ENCODE data around the gene ZNF784. TPM values are rescaled to one million over a fixed set of nuclear protein-coding genes. Genes with fewer than 3 reads are reported as not detected.

Gene ZNF784
- total and polyA plus RNA-seq, 2 donors (not counting 1 experiment from before 2014, with no cell fraction given): 1.6 to 5.6 TPM

DNA sequence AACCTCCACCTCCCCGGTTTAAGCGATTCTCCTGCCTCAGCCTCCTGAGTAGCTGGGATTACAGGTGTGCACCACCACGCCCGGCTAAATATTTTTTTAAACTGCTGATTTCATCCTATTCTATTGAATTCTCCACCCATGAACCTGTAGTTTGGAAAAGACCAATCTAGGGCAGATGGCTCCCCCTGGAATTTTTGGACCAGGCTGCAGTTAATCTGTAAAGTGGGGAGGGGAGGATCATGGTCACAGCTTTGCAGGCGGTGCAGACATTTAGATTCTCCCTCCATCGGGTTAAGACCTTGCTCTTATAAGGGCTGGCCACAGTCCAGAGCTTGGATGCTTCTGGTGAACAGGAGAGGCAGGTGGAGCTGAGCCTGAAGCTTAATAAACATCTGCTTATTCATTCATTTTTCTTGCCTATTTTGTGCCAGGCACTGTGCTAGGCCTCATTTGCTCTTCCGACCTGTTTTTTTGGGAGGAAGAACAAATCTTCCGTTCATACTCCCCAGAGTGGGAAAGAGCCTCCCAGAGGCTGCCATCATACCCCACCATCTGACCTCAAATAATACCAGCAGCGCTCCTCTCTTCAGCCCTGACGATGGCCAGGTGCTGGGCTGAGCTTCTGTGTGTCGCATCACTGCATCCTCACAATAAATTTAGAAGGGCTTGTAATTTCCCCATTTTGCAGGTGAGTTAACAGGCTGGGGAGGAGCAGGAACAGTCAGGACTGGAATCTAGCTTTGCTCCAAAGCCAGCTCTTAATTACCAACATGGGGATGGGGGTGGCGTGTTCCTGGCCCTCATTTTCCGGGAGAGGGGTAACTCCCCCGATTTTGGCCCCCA is 22.7 kb upstream of the ZNF784 start:
- H3K36me3 ChIP-seq (ENCODE audit: control insufficient read depth, insufficient read depth, low read length): peaks cover 13% of the 10 kb centered on the region
- peak overlapping the region; percentile 93 for H3K4me2 ChIP-seq (ENCODE audit: extremely low read depth, insufficient read depth, low read length)
- H3K79me2 ChIP-seq (ENCODE audit: control insufficient read depth, insufficient read depth, low read length): peaks cover 25% of the 10 kb centered on the region
- H3K9ac ChIP-seq (ENCODE audit: insufficient read depth, low read length): no peak overlapping the region
- H4K20me1 ChIP-seq (ENCODE audit: control insufficient read depth, extremely low read depth, insufficient read depth, low read length): no peaks in the 10 kb centered on the region
- H3K27ac ChIP-seq (ENCODE audit: insufficient read depth, low read length): no peak overlapping the region
- no peak for TF ChIP-seq EZH2 (IDR thresholded peaks at IDR 0.05; ENCODE audit: low read length, missing control alignments)
- TF ChIP-seq, protein P1, sequence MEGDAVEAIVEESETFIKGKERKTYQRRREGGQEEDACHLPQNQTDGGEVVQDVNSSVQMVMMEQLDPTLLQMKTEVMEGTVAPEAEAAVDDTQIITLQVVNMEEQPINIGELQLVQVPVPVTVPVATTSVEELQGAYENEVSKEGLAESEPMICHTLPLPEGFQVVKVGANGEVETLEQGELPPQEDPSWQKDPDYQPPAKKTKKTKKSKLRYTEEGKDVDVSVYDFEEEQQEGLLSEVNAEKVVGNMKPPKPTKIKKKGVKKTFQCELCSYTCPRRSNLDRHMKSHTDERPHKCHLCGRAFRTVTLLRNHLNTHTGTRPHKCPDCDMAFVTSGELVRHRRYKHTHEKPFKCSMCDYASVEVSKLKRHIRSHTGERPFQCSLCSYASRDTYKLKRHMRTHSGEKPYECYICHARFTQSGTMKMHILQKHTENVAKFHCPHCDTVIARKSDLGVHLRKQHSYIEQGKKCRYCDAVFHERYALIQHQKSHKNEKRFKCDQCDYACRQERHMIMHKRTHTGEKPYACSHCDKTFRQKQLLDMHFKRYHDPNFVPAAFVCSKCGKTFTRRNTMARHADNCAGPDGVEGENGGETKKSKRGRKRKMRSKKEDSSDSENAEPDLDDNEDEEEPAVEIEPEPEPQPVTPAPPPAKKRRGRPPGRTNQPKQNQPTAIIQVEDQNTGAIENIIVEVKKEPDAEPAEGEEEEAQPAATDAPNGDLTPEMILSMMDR (conservative IDR thresholded peaks at IDR 0.05 in 1 of 2, IDR thresholded peaks at IDR 0.05 in 1 of 2; ENCODE audit: low read depth in 1 of 2, low read length in 2 of 2): no peak
- H3K9me3 ChIP-seq (ENCODE audit: control insufficient read depth, insufficient read depth, low read depth, low read length): no peaks in the 10 kb centered on the region
- no peak for DNase-seq (ENCODE audit: low read depth in 2 of 2)
- no peak overlapping the region for H2AFZ ChIP-seq (ENCODE audit: low read length)
- peak overlapping the region; percentile 58 to 79 (median 60) for H3K4me3 ChIP-seq (replicated peaks in 1 of 4; ENCODE audit: control extremely low read depth in 1 of 4, insufficient read depth in 1 of 4, low read depth in 3 of 4, low read length in 4 of 4)
- peaks cover 10% of the 10 kb centered on the region for H3K4me1 ChIP-seq (ENCODE audit: control insufficient read depth, extremely low read depth, insufficient read depth, low read length)
- H3K27me3 ChIP-seq (ENCODE audit: control insufficient read depth, insufficient read depth, low read length): no peaks in the 10 kb centered on the region

DNA sequence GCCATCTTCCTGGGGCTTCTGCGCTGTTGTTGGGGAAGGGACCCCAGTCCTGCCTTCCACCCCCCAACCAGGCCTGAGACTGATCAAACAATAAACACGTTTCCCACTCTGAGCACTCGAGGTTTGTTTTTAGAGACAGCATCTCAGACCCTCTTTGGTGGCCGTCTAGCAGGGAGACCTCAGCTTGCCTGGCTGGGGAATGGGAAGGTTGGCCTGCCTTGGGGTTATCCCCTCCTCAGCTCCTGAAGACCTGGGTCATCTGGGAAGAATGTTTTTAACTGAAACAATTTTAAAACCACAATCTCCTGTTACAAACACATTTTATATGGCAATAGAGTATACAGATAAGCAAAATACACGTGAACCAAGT is 21.1 kb upstream of the ZNF784 start:
- Histone ChIP-seq H3K27ac (ENCODE audit: insufficient read depth, low read length) (no peak overlapping the region), H3K36me3 (ENCODE audit: control insufficient read depth, insufficient read depth, low read length) (peaks cover 12% of the 10 kb centered on the region), H3K79me2 (ENCODE audit: control insufficient read depth, insufficient read depth, low read length) (peaks cover 30% of the 10 kb centered on the region), H3K27me3 (ENCODE audit: control insufficient read depth, insufficient read depth, low read length) (no peaks in the 10 kb centered on the region), H3K9ac (ENCODE audit: insufficient read depth, low read length) (no peak overlapping the region), H2AFZ (ENCODE audit: low read length) (no peak overlapping the region), H4K20me1 (ENCODE audit: control insufficient read depth, extremely low read depth, insufficient read depth, low read length) (no peaks in the 10 kb centered on the region), H3K4me3 (replicated peaks in 1 of 4; ENCODE audit: control extremely low read depth in 1 of 4, insufficient read depth in 1 of 4, low read depth in 3 of 4, low read length in 4 of 4) (no peak overlapping the region), H3K4me1 (ENCODE audit: control insufficient read depth, extremely low read depth, insufficient read depth, low read length) (peaks cover 11% of the 10 kb centered on the region), H3K9me3 (ENCODE audit: control insufficient read depth, insufficient read depth, low read depth, low read length) (no peaks in the 10 kb centered on the region), H3K4me2 (ENCODE audit: extremely low read depth, insufficient read depth, low read length) (no peak overlapping the region)
- no peak for DNase-seq (ENCODE audit: low read depth in 2 of 2)
- TF ChIP-seq, protein P1 (conservative IDR thresholded peaks at IDR 0.05 in 1 of 2, IDR thresholded peaks at IDR 0.05 in 1 of 2; ENCODE audit: low read depth in 1 of 2, low read length in 2 of 2): no peak
- no peak for TF ChIP-seq EZH2 (IDR thresholded peaks at IDR 0.05; ENCODE audit: low read length, missing control alignments)

DNA sequence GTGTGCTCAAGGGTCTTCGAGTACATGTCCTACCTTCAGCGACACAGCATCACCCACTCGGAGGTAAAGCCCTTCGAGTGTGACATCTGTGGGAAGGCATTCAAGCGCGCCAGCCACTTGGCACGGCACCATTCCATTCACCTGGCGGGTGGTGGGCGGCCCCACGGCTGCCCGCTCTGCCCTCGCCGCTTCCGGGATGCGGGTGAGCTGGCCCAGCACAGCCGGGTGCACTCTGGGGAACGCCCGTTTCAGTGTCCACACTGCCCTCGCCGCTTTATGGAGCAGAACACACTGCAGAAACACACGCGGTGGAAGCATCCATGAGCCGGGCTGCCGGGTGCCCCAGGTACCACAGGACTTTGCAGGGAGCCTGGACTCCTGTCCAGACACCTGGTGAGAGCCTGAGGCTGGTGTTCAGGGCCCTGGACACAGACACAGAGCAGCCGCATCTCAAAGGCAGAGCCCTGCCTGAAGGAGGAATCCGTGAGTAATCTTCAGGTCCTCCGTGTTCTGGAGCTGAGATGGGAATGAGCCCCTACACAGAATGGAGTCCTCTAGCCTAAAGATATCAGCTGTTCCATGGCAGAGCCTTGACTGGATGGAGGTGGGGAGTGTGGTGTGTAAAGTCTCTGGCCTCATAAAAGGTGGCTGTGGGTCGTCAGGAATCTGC is 20.6 kb upstream of the ZNF784 start:
- H3K27me3 ChIP-seq (ENCODE audit: control insufficient read depth, insufficient read depth, low read length): no peaks in the 10 kb centered on the region
- peaks cover 30% of the 10 kb centered on the region for H3K79me2 ChIP-seq (ENCODE audit: control insufficient read depth, insufficient read depth, low read length)
- no peaks in the 10 kb centered on the region for H4K20me1 ChIP-seq (ENCODE audit: control insufficient read depth, extremely low read depth, insufficient read depth, low read length)
- H3K36me3 ChIP-seq (ENCODE audit: control insufficient read depth, insufficient read depth, low read length): peaks cover 12% of the 10 kb centered on the region
- no peak overlapping the region for H2AFZ ChIP-seq (ENCODE audit: low read length)
- H3K4me3 ChIP-seq (replicated peaks in 1 of 4; ENCODE audit: control extremely low read depth in 1 of 4, insufficient read depth in 1 of 4, low read depth in 3 of 4, low read length in 4 of 4): peak overlapping the region in 3 of 4 experiments; percentile 81 to 87 (median 84)
- peaks cover 16% of the 10 kb centered on the region for H3K4me1 ChIP-seq (ENCODE audit: control insufficient read depth, extremely low read depth, insufficient read depth, low read length)
- H3K9me3 ChIP-seq (ENCODE audit: control insufficient read depth, insufficient read depth, low read depth, low read length): no peaks in the 10 kb centered on the region
- no peak overlapping the region for H3K9ac ChIP-seq (ENCODE audit: insufficient read depth, low read length)
- H3K4me2 ChIP-seq (ENCODE audit: extremely low read depth, insufficient read depth, low read length): peak overlapping the region; percentile 55
- TF ChIP-seq EZH2 (IDR thresholded peaks at IDR 0.05; ENCODE audit: low read length, missing control alignments): no peak
- TF ChIP-seq, protein P1 (conservative IDR thresholded peaks at IDR 0.05 in 1 of 2, IDR thresholded peaks at IDR 0.05 in 1 of 2; ENCODE audit: low read depth in 1 of 2, low read length in 2 of 2): no peak
- no peak for DNase-seq (ENCODE audit: low read depth in 2 of 2)
- no peak overlapping the region for H3K27ac ChIP-seq (ENCODE audit: insufficient read depth, low read length)

All from fibroblast of lung (primary cell).